DND-41 (cell line): ENCODE measurements around the gene CCL17.

Source experiments
- ATAC-seq: fragments of 200-7000 bp; cut with Tn5 transposase; 3 replicates; pipeline ENCODE4 v1.9.1; 2021; ENCODE audit warnings: low read depth; ENCODE audit not compliant: insufficient read depth
- DNase-seq: peaks from one replicate; pipeline ENCODE4 v3.0.0-alpha.2; 2020
- H2AFZ ChIP-seq: 2 replicates; pipeline ENCODE4 v1.6.0; 2012; ENCODE audit warnings: low read depth, low read length
- H3K27ac ChIP-seq: 2 replicates; pipeline ENCODE4 v1.5.1; 2012; ENCODE audit warnings: low read length, inconsistent platforms
- H3K27me3 ChIP-seq: fragments of 200-600 bp; sonication (generic); 2 replicates; pipeline ENCODE4 v1.6.0; 2012; ENCODE audit warnings: low read length, mild to moderate bottlenecking, inconsistent platforms; ENCODE audit not compliant: insufficient read depth, poor library complexity
- H3K36me3 ChIP-seq: 2 replicates; pipeline ENCODE4 v1.5.1; 2012; ENCODE audit warnings: low read length, inconsistent platforms; ENCODE audit not compliant: insufficient read depth
- H3K4me1 ChIP-seq: 2 replicates; pipeline ENCODE4 v1.5.1; 2012; ENCODE audit warnings: mild to moderate bottlenecking, low read length; ENCODE audit not compliant: insufficient read depth
- H3K4me2 ChIP-seq: 2 replicates; pipeline ENCODE4 v1.6.0; 2012; ENCODE audit warnings: mild to moderate bottlenecking, moderate library complexity, low read length, inconsistent platforms; ENCODE audit not compliant: insufficient read depth
- H3K4me3 ChIP-seq, 2 experiments: fragments of 200-600 bp in 1 of 2; shearing (Covaris generic) in 1 of 2; 2 replicates each; pipeline ENCODE4 v1.5.1; 2012 to 2016; ENCODE audit warnings: inconsistent platforms in 2 of 2, low read length in 2 of 2, mild to moderate bottlenecking in 2 of 2, low read depth in 1 of 2, moderate library complexity in 1 of 2
- H3K79me2 ChIP-seq: 2 replicates; pipeline ENCODE4 v1.6.0; 2012; ENCODE audit warnings: low read length, inconsistent platforms; ENCODE audit not compliant: insufficient read depth
- H3K9ac ChIP-seq: 2 replicates; pipeline ENCODE4 v1.6.0; 2012; ENCODE audit warnings: low read depth, mild to moderate bottlenecking, inconsistent platforms, low read length, moderate library complexity
- H3K9me3 ChIP-seq: 2 replicates; pipeline ENCODE4 v1.5.1; 2012; ENCODE audit warnings: low read length, moderate library complexity, mild to moderate bottlenecking, inconsistent platforms; ENCODE audit not compliant: insufficient read depth, severe bottlenecking
- H4K20me1 ChIP-seq: 2 replicates; pipeline ENCODE4 v1.6.0; 2012; ENCODE audit warnings: low read length; ENCODE audit not compliant: insufficient read depth
- CTCF ChIP-seq: IDR thresholded peaks from 2 replicates; pipeline ENCODE4 v1.5.1; 2012; ENCODE audit warnings: borderline replicate concordance, low read length, moderate library complexity, mild to moderate bottlenecking; ENCODE audit not compliant: poor library complexity, severe bottlenecking; ENCODE audit errors: extremely low read depth
- EZH2 ChIP-seq: IDR thresholded peaks from 3 replicates; pipeline ENCODE4 v1.6.1; 2012; ENCODE audit warnings: borderline replicate concordance, low read depth, mild to moderate bottlenecking, moderate library complexity, low read length, inconsistent platforms; ENCODE audit not compliant: severe bottlenecking

The CCL17 gene

GRCh38 chr16:57360321-57360935 lies 44.1 kb upstream of the CCL17 start:
- Histone ChIP-seq H2AFZ (no peak overlapping the region), H3K4me3 (no peak overlapping the region), H3K27ac (no peak overlapping the region), H3K9me3 (no peaks in the 10 kb centered on the region), H3K36me3 (no peaks in the 10 kb centered on the region), H3K27me3 (peaks cover 14% of the 10 kb centered on the region), H3K9ac (no peak overlapping the region), H3K79me2 (no peaks in the 10 kb centered on the region), H3K4me1 (no peaks in the 10 kb centered on the region), H4K20me1 (no peaks in the 10 kb centered on the region), H3K4me2 (no peak overlapping the region)
- TF ChIP-seq CTCF (no peak), EZH2 (no peak)
- DNase-seq (no peak), ATAC-seq (no peak)

- Histone ChIP-seq H3K27me3 (peaks cover 14% of the 10 kb centered on the region), H3K79me2 (no peaks in the 10 kb centered on the region), H4K20me1 (no peaks in the 10 kb centered on the region), H3K4me2 (no peak overlapping the region), H3K4me3 (no peak overlapping the region), H3K27ac (no peak overlapping the region), H3K4me1 (no peaks in the 10 kb centered on the region), H3K9me3 (no peaks in the 10 kb centered on the region), H3K36me3 (no peaks in the 10 kb centered on the region), H2AFZ (no peak overlapping the region), H3K9ac (no peak overlapping the region)
- TF ChIP-seq EZH2 (no peak), CTCF (no peak)
- no peak for ATAC-seq
- DNase-seq, result no peak
Observed at GRCh38 chr16:57361404-57361803, 43.2 kb upstream of the CCL17 start.

DNA sequence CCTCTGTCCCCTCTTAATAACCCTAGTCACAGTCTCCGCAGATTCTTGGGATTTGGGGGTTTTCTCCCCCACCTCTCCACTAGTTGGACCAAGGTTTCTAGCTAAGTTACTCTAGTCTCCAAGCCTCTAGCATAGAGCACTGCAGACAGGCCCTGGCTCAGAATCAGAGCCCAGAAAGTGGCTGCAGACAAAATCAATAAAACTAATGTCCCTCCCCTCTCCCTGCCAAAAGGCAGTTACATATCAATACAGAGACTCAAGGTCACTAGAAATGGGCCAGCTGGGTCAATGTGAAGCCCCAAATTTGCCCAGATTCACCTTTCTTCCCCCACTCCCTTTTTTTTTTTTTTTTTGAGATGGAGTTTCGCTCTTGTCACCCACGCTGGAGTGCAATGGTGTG lies 40.4 kb upstream of the CCL17 start:
- H2AFZ ChIP-seq, result no peak overlapping the region
- ATAC-seq, result no peak

More for the DNA sequence above, 40.4 kb upstream of the CCL17 start:
- H3K9ac ChIP-seq, result no peak overlapping the region
- no peaks in the 10 kb centered on the region for H3K79me2 ChIP-seq
- peaks cover 9% of the 10 kb centered on the region for H3K27me3 ChIP-seq
- no peaks in the 10 kb centered on the region for H3K9me3 ChIP-seq
- H3K4me1 ChIP-seq, result no peaks in the 10 kb centered on the region
- no peaks in the 10 kb centered on the region for H4K20me1 ChIP-seq
- no peak for DNase-seq
- H3K36me3 ChIP-seq, result no peaks in the 10 kb centered on the region
- TF ChIP-seq EZH2 (no peak), CTCF (no peak)
- H3K27ac ChIP-seq, result no peak overlapping the region
- no peak overlapping the region for H3K4me3 ChIP-seq
- H3K4me2 ChIP-seq, result no peak overlapping the region
